ENCODE data around the gene EYA3. TPM values are rescaled to one million over a fixed set of nuclear protein-coding genes. Genes with fewer than 3 reads are reported as not detected.

Gene EYA3
- total RNA-seq, 1 experiment from 2014 or later: 29.4 TPM

DNA sequence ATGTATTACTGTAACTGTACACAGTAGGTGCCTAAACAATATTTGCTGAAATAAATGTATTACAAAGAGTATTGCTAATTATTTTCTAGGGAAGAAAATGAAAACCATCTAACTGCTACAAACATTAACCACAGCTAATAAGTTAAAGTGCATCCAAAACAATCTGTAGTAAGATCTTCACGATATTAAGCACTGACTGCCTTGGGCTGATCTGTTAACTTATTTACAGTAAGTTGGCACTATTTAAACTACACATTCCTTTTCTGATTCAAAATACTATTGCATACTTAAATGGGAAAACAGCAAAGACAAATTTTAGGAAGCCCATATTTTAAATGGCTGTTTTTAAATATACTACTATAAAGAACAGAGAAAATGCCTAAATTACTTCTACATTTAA lies 4.5 kb downstream of the EYA3 start:
- H3K27ac Mint-ChIP-seq: no peak overlapping the region
- H3K9me3 Mint-ChIP-seq: no peaks in the 10 kb centered on the region
- TF ChIP-seq, protein P1, sequence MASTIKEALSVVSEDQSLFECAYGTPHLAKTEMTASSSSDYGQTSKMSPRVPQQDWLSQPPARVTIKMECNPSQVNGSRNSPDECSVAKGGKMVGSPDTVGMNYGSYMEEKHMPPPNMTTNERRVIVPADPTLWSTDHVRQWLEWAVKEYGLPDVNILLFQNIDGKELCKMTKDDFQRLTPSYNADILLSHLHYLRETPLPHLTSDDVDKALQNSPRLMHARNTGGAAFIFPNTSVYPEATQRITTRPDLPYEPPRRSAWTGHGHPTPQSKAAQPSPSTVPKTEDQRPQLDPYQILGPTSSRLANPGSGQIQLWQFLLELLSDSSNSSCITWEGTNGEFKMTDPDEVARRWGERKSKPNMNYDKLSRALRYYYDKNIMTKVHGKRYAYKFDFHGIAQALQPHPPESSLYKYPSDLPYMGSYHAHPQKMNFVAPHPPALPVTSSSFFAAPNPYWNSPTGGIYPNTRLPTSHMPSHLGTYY (CRISPR knock-in tag; IDR thresholded peaks at IDR 0.05): no peak
- no peak for TF ChIP-seq USF1 (CRISPR knock-in tag; IDR thresholded peaks at IDR 0.05)
- TF ChIP-seq ZNF532 (CRISPR knock-in tag; IDR thresholded peaks at IDR 0.05; ENCODE audit: borderline replicate concordance): no peak
- no peak for TF ChIP-seq ELF4 (CRISPR knock-in tag; IDR thresholded peaks at IDR 0.05; ENCODE audit: low read depth)
- TF ChIP-seq, protein P2, sequence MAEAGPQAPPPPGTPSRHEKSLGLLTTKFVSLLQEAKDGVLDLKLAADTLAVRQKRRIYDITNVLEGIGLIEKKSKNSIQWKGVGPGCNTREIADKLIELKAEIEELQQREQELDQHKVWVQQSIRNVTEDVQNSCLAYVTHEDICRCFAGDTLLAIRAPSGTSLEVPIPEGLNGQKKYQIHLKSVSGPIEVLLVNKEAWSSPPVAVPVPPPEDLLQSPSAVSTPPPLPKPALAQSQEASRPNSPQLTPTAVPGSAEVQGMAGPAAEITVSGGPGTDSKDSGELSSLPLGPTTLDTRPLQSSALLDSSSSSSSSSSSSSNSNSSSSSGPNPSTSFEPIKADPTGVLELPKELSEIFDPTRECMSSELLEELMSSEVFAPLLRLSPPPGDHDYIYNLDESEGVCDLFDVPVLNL (CRISPR knock-in tag; IDR thresholded peaks at IDR 0.05; ENCODE audit: borderline replicate concordance, low read depth): no peak
- TF ChIP-seq, protein P3, sequence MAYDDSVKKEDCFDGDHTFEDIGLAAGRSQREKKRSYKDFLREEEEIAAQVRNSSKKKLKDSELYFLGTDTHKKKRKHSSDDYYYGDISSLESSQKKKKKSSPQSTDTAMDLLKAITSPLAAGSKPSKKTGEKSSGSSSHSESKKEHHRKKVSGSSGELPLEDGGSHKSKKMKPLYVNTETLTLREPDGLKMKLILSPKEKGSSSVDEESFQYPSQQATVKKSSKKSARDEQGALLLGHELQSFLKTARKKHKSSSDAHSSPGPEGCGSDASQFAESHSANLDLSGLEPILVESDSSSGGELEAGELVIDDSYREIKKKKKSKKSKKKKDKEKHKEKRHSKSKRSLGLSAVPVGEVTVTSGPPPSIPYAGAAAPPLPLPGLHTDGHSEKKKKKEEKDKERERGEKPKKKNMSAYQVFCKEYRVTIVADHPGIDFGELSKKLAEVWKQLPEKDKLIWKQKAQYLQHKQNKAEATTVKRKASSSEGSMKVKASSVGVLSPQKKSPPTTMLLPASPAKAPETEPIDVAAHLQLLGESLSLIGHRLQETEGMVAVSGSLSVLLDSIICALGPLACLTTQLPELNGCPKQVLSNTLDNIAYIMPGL (CRISPR knock-in tag; IDR thresholded peaks at IDR 0.05): no peak
- no peak for TF ChIP-seq ZNF121 (CRISPR knock-in tag; IDR thresholded peaks at IDR 0.05)
- TF ChIP-seq NR1H2 (CRISPR knock-in tag; IDR thresholded peaks at IDR 0.05): no peak
- no peak for TF ChIP-seq IRF2 (CRISPR knock-in tag; IDR thresholded peaks at IDR 0.05; ENCODE audit: borderline replicate concordance, low read depth)
- TF ChIP-seq MXD4 (CRISPR knock-in tag; IDR thresholded peaks at IDR 0.05; ENCODE audit: borderline replicate concordance): no peak
- no peak for TF ChIP-seq ZNF263 (CRISPR knock-in tag; IDR thresholded peaks at IDR 0.05; ENCODE audit: low read depth)
- TF ChIP-seq ZNF416 (CRISPR knock-in tag; IDR thresholded peaks at IDR 0.05): no peak
- no peak for TF ChIP-seq ZBTB21 (CRISPR knock-in tag; IDR thresholded peaks at IDR 0.05; ENCODE audit: borderline replicate concordance)
- TF ChIP-seq FOXJ3 (CRISPR knock-in tag; IDR thresholded peaks at IDR 0.05; ENCODE audit: borderline replicate concordance): no peak
- TF ChIP-seq ZNF219 (CRISPR knock-in tag; IDR thresholded peaks at IDR 0.05; ENCODE audit: borderline replicate concordance): no peak
- no peak for TF ChIP-seq TEAD4 (CRISPR knock-in tag; IDR thresholded peaks at IDR 0.05)
- no peak for TF ChIP-seq USF2 (CRISPR knock-in tag; IDR thresholded peaks at IDR 0.05)
- no peak for TF ChIP-seq ZNF396 (CRISPR knock-in tag; IDR thresholded peaks at IDR 0.05; ENCODE audit: borderline replicate concordance)
- ChIA-PET POLR2A (interaction anchor here (0.7 kb wide), 1 partner anchor 110 kb away, joined by 3 read pairs; no protein-coding TSS in a partner anchor), CTCF (no interaction called here)
- H3K4me1 Mint-ChIP-seq: peaks cover 7% of the 10 kb centered on the region
- no peak for DNase-seq (ENCODE audit: low spot score)
- no peak for ATAC-seq
- H3K4me3 Mint-ChIP-seq: no peak overlapping the region
- no peaks in the 10 kb centered on the region for H3K36me3 Mint-ChIP-seq
- no peaks in the 10 kb centered on the region for H3K27me3 Mint-ChIP-seq (ENCODE audit: low read depth)

Measured in WTC11 (cell line).